Dermis blood vessel endothelial cell (primary cell): Measurements from ENCODE around the gene ANAPC2. TPM values are rescaled to one million over a fixed set of nuclear protein-coding genes. Genes with fewer than 3 reads are reported as not detected.

Experiments
- DNase-seq: peaks from one replicate; pipeline ENCODE4 v3.0.0; 2010
- total RNA-seq: library from RNA; depleted of rRNA; stranded (reverse); fragments of >200 nt; gene quantifications from 2 replicates; pipeline ENCODE4 v1.2.3, GENCODE V29; 2014

The ANAPC2 gene
- total RNA-seq, 1 donor from 2014 or later: 23.1 TPM

DNA sequence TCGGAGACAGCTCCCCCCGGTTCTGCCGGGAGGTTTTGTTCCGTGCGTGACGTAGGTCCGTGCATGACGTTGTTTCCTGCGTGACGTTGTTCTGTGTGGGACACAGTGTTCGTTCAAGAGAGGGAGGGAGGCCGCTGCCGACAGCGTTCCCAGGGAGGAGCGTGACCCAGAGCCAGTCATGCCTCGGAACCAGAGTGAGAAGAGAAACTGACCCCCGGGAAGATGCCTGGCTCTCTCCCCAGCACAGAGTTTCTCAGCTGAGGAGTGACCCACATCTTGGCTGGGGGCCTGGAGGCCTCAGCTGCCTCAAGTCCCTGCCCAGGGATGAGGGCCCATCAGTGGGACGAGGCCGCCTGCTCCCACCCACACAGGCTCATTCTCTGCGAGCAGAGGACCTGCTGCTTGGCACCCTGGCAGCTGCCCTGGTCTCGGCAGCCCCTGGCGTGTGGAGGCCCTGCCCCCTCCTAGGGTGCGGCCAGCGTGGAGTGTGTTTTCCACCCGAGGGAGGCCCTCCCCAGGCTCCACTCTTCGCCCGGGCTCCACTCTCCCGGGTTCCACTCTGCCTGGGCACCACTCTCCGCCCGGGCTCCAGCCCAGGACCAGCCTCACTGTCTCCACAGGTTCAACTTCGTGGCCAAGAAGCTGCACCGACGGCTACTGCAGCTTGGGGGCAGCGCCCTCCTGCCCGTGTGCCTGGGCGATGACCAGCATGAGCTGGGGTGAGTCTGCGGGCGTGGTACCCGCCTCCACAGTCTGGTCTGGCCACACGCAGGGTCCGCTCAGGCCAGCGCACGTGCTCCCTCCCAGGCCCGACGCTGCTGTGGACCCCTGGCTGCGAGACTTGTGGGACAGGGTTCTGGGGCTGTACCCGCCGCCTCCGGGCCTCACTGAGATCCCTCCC lies 25.1 kb upstream of the ANAPC2 start:
- DNase-seq: no peak

DNA sequence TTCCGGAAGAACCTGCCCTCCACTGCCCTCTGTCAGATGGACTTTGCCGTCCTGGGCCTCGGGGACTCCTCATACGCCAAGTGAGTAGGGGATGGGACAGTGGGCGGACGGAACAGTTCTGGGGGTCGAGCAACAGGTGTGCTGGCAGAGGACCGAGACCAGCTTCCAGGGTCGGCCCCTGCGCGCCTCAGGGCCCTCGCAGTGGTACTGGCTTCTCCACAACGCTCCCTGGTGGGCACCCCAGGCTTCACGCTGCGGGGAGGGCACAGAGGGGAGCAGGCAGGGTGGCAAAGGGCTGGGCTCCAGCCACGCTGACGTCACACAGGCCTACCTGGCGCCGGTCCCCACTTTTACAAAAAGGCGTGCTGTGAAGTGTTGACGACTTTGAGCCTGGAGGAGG lies 24.2 kb upstream of the ANAPC2 start:
- DNase-seq: no peak

DNA sequence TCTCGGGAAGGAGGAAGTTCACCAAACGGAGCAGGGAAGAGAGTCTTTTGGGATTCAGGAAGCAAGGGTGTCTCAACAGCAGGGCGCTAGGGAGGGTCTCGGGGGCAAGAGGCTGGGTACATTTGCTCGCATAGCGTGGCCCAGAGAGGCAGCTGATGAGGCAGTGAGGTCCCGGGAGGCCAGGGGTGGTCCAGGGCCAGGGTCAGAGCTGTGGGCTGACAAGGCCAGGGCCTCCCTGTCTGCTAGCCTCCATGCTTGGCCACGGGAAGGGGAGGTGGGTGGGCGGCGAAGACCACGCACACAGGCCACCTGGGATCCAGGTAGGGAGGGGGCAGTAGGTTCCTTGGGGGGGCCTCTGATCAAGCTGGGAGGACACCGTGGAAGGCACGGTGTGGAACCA lies 23.2 kb upstream of the ANAPC2 start:
- DNase-seq: no peak

DNA sequence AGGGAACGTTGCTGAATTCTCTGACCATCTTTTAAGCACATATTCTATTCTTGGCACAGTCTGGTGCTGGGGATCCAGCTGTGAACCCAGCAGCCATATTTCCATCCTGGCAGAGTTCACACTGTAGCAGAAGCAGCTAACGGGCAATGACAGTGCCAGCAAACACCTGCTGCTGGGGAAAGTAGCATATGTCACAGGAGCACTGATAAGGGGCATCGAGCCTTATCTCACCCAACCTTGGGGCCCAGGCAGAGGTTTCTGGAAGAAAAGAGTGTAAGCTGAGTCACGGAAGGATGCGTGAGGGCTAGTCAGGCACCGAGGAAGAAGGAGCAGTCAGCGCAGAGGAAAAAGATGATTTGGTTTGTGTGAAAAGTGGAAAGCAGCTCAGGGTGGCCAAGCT lies 18.2 kb upstream of the ANAPC2 start:
- DNase-seq: no peak

DNA sequence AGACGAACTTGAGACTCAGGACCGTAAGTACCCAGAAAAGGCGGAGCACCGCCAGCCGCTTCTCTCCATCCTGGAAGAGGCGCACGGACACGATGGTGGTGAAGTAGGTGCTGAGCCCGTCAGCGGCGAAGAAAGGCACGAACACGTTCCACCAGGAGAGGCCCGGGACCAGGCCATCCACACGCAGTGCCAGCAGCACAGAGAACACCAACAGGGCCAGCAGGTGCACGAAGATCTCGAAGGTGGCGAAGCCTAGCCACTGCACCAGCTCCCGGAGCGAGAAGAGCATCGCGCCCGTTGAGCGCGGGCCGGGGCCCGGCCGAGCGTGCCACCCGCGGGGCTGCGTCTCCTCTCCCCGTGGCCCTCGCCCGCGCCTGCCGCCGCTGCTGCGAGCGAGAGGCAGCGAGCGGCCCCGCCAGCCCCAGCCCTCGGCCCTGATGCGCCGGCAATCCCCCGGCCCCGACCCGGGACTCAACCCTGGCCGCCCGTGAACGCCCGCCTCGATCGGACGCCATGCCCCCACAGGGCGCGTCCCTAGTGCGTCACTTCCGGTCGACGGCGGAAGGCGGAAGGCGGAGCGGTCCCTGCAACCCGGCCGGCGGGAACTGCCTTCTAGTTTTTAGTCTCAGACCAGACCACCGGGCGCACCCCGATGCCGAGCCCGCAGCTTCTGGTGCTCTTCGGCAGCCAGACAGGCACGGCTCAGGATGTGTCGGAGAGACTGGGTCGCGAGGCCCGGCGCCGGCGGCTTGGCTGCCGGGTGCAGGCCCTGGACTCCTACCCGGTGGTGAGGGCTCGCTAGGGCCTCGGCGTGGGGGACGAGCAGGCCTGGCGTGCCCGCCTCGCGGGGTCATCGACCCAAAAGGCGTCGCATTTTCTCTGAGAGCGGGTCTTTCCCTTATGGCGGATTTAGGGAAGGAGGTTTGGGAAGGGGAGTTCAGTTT lies 17.0 kb upstream of the ANAPC2 start, which contains the start of the genes NDOR1 and TMEM203:
Gene NDOR1 (plus strand): TSS at position 575 of the 944 bp plus-strand sequence. CDS start 78 bp downstream, at position 653.
Gene TMEM203 (minus strand): TSS at position 523 of the 944 bp plus-strand sequence. CDS start 234 bp downstream, at position 289.
- peak; percentile 91 for DNase-seq

DNA sequence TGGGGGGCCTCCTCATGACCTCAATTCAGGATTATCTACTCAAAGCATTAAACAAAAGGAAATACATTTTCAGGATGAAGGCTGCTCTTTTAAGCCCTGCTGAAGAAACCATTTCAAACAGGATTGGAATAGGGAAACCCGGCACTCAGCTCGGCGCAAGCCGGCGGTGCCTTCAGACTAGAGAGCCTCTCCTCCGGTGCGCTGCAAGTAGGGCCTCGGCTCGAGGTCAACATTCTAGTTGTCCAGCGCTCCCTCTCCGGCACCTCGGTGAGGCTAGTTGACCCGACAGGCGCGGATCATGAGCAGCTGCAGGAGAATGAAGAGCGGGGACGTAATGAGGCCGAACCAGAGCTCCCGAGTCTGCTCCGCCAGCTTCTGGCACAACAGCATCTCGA lies 16.4 kb upstream of the ANAPC2 start:
- DNase-seq: no peak

DNA sequence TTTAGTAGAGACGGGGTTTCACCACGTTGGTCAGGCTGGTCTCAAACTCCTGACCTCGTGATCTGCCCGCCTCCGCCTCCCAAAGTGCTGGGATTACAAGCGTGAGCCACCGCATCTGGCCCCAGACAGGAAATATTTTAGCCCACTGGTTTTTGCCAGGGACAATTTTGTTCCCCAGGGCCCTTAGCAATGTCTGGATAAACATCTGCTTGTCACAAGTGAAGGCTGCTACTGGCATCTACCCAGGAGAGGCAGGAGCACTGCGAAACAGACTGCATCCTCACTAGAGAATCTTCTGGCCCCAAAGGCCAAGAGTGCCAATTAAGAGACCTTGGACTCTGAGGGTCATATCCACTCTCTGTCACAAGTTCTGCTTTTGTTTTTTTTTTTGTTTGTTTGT lies 14.6 kb upstream of the ANAPC2 start:
- no peak for DNase-seq

DNA sequence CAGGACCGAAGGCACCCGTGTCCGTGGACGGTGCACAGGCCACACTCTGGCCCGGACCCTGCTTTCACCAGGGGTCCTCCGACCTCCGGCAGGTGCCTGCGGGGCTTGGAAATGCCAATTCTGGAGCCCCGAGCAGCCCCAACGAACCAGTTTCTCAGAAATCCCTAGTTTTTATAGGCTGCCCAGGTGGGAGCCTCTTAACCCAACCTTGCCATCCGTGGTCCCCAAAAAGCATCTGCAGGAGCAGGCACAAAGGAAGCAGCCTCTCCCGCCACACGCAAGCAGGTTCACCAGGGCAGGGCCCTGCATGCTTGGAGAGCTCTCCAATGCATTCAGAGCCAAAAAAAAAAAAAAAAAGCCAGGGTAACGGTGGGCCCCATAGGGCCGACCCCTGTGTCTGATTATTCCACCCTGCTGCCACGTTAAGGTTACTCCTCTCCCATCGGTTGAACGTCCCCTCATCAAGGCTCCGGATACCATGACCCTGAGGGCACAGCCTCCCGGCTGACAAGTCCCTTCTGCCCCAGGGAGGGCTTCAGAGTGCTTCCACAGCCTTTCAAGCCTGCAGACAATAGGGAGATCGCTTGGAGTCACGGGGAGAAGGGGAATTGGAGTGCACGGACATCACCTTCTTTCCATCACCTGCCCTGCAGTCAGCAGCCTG lies 13.0 kb upstream of the ANAPC2 start:
- DNase-seq: no peak

DNA sequence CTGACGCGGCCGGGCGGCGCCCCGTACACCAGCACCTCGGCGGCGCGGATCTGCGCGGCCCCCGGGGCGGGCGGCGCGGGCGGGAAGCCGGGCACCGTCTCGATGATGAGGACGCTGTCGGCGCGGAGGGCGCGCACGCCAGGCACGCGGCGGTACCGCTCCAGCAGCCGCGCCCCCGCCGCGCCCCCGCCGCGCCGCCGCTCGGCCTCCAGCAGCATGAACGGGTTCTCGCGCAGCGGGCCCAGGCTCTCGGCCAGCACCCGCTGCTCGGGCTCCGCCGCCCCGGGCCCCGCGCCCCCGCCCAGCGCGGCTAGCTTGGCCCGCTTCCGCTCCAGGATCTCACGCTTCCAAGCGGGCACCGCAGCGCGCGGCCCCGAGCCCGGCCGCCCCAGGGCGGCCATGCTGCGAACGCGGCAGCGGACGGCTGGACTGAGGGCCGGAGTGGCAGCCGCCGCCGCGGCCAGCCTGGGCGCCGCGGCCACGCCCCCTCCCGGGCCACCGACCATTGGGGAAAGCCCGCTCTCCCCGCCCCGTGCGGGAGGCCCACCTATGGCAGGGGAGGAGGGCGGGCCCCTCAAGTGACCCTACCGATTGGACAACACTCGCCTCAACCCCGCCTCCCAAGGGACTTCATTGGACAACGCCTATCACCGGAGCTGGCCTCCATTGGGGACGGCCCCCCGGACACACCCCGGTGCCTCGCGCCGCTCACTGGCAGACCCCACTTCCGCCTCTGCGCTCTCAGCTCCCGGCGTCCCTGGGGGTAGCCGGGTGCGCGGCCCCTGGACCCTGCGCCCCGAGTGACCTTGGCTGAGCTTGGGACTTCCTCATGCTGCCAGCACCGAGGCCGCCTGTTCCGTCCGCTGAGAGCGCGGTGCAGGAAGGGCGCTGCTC lies 12.2 kb upstream of the ANAPC2 start, which contains the start of gene TPRN:
Gene TPRN (minus strand): TSS at position 431 of the 894 bp plus-strand sequence. CDS start 30 bp downstream, at position 401.
- peak; percentile 99 for DNase-seq

DNA sequence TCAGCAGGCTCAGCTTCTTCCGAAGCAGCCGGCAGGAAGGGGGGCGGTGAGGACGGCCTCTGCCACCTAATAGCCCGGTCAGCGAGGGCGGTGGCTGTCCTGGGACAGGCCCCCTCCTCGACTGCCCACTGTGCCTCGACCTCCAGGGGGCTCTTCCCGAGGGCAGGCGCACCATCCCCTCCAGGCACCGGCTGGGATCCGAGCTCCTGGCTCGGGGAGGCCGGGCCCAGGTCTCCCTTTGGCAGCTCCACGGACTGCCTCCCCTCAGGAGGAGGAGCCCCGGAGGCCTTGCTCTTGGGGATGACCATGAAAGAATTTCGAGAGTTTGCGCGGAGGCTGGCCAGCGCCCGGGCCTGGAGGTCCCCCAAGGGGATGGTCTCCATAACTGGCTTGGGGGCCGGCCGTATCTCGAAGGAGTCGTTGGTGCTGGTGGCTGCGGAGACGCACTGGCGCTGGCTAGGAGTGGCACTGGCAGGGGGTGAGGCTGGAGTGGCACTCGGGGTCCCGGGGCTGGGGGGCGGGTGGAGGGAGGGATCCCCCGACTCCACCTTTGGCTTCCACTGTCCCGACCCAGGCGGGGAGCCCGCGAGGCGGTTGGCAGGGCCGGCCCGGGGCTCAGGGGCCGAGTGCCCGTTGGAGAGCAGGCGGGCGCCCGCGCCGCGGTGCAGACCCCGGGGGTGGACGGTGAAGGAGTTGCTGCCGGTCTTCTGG lies 11.2 kb upstream of the ANAPC2 start:
- DNase-seq: no peak

DNA sequence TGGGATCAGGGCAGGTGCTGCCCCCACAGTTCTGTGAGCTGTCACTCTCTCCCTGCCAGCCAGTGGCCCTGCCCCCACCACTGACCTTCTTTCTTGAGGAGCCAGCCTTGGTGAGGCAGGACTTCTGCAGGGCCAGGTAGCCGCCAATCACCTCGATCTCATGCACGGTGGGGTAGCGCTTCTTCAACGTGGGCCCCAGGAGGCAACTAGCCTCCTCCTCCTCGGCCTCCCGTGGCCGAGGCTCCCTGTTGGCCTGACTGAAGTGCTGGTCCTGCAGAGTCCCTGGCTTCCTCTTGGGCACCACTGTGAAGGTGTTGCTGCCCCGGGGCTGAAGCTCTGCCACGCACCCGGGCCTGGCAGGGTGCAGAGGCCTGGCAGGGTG lies 10.5 kb upstream of the ANAPC2 start:
- DNase-seq: no peak

DNA sequence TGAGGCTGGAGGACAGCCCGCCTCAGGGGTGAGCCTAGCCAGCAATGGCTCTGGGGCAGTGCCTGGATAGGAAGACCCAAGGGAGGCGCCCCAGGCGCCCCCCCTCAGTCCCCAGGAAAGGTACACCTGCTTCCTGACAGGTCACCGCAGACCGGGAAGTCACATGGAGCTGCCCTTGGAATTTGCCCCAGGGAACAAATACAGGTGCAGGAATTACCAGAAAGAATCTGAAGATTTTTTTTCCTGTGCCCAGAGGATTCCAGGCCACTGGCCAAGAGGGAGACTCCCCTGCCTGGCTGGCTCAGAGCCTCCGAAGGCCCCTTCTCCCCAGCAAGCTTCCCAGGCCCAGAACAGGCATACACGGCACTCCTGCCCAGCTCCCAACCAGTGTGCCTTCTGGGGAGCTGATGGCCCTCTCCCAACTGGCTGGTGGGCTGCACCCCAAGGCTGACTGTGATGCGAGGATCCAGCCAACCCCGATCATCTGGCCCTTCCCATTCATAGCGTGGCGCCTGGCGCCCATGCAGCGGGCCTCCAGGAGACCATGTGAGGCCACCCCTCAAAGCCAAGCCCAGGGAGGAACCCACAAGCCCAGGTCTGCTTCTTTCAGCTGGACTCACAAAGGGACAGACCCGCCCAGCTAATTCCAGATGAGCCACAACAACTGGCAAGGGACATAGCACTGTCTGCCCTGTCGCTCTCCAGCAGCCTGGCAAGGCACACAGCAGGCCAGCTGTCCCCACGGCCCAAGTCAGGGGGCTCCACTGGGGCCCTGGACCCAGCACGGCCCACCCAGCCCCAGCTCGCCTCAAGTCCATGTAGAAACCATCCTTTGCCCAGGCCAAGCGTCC lies 9.9 kb upstream of the ANAPC2 start:
- no peak for DNase-seq

DNA sequence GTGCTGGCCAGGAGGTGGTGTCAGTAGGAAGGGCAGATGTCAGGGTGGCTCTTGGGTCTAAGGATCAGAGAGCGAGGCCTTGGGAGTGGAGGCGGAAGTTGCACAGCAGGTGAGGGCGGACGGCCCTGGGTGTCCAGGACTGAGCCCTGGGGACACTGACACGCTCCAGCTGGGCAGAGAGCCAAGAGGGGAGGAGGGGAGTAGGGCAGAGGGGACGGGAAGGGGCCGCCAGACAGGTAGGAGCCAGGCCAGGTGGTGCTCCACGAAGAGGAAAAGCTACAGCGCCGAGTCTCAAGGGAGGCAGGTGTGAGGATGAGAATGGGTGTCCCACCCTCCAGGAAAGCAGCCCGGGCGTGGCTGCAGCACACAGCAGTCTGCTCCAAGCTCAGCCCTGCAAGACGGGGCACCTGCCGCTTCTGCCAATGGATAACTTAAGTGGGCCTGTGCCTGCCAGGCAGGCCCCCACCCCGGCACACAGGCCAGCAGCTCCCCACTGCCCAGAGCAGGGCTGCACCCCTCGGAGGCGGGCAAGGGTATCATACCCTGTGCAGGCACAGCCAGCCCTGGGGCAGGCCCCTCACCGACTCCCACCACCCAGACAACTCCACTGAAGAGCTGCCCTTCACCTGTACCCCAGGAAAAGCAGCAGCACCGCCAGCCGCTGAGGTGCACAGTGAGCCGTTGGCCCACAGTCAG lies 7.3 kb upstream of the ANAPC2 start:
- no peak for DNase-seq

DNA sequence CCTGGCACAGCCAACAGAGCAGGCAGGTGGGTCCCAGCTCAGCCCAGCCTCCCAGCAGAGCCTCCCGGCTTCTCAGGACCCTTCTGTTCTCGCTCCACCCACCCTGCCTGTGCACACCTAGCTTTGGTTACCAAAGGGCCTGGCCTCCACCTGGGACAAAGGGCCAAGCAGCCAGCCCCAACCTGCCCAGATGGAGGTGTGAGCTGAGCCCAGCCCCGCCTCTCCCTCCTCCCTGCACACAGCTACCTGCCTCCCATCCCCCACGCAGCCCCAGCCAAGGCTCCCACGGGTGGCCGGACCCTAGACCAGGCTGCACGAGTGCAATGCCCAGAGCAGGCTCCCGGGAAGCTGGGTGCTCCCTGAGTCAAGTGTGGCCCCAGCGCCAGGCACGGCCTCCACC lies 6.5 kb upstream of the ANAPC2 start:
- no peak for DNase-seq

DNA sequence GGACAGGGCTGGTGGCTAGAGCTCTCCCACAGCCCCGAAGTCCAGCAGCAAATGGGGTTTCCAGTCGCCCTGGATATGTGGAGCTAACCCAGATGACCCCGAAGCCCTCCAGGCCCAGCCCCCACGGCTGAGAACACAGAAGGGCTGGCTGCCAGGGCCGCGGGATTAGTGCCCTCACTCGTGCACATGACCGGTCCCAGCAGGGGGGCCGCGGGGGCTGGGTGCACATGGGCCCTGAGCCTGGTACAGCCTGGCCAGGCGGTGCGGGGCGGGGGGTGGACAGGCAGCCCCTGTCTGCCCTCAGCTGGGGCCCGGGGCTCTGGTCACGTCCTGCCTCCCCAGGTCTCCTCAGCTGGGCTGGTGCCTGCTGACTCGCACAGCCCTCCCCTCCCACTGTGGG lies 6.0 kb upstream of the ANAPC2 start:
- DNase-seq: no peak

DNA sequence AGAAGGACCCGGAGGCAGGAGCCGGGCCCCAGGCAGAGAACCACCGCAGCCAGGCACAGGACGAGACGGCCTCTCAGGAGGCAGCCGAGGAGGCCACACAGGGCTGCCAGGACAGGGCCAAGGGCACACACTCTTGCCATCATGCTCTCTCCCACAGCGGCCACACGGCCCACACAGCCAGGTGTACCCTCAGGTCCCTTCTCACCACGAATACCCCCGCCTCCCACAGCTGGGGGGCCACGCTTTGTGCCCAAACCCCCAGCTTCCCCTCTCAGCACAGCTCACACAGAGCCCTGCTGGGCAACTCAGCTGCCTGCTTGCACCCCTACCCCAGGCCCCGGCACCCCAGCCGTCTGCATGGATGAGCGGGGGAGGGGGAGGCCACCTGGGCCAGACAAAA lies 5.4 kb upstream of the ANAPC2 start:
- DNase-seq: no peak

DNA sequence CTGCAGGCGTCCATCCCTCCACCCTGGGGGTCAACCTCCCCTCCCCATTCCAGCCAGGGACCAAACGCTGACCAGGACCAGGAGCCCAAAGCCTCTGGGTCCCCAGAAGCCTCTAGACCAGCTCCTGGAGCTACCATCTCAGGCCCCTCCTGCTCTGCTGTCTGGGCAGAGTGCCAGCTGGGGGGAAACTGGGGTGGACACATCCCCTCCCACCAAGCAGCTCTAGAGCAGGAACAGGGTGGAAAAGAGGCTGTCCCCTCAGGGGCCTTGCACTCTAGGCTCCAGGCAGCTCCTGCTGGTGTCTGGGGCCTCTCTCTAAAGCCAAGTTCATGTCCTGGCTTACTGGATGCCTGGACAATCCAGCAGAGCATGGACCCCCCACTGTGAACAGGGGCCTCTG lies 4.5 kb upstream of the ANAPC2 start:
- DNase-seq: no peak

DNA sequence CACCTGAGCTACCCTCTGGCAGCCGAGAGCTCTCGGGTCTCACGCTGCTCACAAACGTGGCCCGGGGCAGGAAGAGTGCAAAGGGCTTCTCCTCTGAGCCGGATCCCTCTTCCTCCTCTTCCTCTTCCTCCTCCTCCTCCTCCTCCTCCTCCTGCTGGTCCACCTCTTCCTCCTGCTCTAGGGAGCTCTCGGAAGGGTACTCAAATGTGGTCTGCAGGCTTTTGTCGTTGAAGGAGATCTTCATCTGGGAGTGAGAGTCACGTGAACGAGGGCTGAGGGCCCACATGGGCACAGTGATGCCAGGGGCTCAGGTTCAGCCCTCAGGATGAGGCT lies 4.1 kb upstream of the ANAPC2 start:
- DNase-seq: no peak

DNA sequence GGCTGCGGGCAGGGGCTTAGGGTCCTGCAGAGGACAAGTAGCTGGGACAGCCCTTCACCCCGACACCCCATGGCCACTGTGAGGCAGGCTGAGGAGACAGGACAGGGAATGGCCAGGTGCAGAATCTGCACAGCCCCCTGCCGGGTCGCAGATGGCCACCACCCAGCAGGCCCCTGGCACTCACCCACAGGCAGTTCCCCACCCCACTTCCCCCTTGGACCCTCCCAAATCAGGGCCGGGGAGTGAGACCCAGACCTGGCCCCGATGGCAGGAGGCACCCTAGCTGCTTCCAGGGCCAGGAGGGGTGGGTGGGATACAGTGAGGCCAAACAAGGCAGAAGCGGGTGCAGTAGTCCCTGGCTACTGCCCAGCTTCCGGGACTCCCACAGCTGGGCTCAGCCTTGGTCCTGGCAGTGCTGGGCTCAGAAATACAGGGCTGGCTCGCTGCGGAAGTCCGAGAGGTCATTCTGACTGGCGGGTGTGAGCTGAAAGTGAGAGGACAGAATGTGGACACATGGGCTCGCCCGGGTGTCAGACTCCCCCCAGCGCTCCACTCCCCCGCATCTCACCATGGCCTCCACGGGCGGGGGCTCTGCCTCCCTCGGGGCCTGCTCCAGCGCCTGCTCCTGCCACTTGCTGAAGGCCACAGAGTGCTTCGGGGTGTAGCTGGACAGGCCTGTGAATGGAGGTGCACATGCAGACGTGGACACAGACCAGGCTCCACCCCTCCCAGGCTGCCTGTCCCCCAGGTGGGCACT lies 3.5 kb upstream of the ANAPC2 start:
- no peak for DNase-seq
